Measurements from ENCODE around the gene MAPK6.

- TF ChIP-seq CTCF (tag by site-specific recombination; IDR thresholded peaks at IDR 0.05) (no peak), ZNF423 (tag by site-specific recombination; IDR thresholded peaks at IDR 0.05) (no peak), ZNF114 (tag by site-specific recombination; IDR thresholded peaks at IDR 0.05) (no peak), ZNF202 (tag by site-specific recombination; IDR thresholded peaks at IDR 0.05; ENCODE audit: borderline replicate concordance) (no peak)
- TF ChIP-seq, protein P1, sequence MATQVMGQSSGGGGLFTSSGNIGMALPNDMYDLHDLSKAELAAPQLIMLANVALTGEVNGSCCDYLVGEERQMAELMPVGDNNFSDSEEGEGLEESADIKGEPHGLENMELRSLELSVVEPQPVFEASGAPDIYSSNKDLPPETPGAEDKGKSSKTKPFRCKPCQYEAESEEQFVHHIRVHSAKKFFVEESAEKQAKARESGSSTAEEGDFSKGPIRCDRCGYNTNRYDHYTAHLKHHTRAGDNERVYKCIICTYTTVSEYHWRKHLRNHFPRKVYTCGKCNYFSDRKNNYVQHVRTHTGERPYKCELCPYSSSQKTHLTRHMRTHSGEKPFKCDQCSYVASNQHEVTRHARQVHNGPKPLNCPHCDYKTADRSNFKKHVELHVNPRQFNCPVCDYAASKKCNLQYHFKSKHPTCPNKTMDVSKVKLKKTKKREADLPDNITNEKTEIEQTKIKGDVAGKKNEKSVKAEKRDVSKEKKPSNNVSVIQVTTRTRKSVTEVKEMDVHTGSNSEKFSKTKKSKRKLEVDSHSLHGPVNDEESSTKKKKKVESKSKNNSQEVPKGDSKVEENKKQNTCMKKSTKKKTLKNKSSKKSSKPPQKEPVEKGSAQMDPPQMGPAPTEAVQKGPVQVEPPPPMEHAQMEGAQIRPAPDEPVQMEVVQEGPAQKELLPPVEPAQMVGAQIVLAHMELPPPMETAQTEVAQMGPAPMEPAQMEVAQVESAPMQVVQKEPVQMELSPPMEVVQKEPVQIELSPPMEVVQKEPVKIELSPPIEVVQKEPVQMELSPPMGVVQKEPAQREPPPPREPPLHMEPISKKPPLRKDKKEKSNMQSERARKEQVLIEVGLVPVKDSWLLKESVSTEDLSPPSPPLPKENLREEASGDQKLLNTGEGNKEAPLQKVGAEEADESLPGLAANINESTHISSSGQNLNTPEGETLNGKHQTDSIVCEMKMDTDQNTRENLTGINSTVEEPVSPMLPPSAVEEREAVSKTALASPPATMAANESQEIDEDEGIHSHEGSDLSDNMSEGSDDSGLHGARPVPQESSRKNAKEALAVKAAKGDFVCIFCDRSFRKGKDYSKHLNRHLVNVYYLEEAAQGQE (tag by site-specific recombination; IDR thresholded peaks at IDR 0.05), result no peak
Measured at GRCh38 chr15:51992953-51993352, 26.1 kb upstream of the MAPK6 start.
